Activated naive CD8-positive, alpha-beta T cell (primary cell): ENCODE results near the gene TCEAL6.

Source experiments
- H3K27ac Mint-ChIP-seq: one replicate; pipeline ENCODE4 v1.8.0; 2021; ENCODE audit warnings: mixed read lengths
- H3K27me3 Mint-ChIP-seq: one replicate; pipeline ENCODE4 v1.8.0; 2021; ENCODE audit warnings: mixed read lengths
- H3K36me3 Mint-ChIP-seq: one replicate; pipeline ENCODE4 v1.8.0; 2021; ENCODE audit warnings: mixed read lengths
- H3K4me1 Mint-ChIP-seq: one replicate; pipeline ENCODE4 v1.8.0; 2021; ENCODE audit warnings: low read depth, mixed read lengths
- H3K4me3 Mint-ChIP-seq: one replicate; pipeline ENCODE4 v1.8.0; 2021; ENCODE audit warnings: mild to moderate bottlenecking, mixed read lengths
- H3K9me3 Mint-ChIP-seq: one replicate; pipeline ENCODE4 v1.8.0; 2021; ENCODE audit warnings: low read depth, mixed read lengths

Gene TCEAL6

DNA sequence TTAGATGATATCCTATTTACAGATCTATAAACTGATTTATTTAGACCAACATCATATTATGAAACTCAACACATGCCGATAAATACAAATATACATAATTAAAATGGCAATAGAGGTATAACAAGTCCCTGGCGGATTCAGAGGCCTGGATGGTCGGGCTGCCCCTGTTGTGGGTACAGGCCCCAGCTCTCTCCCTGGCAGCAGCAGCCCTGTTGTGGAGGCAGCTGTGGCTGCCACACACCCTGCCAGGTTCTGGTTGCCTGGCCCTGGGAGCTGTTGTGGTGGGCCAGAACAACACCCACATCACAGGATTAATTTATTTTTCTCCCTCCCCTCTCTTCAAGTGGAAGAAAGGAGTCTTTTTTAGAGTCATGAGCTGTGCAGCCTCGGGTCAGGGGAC, 28.9 kb downstream of the TCEAL6 start:
- Mint-ChIP-seq H3K4me1 (no peaks in the 10 kb centered on the region), H3K36me3 (no peaks in the 10 kb centered on the region), H3K9me3 (no peaks in the 10 kb centered on the region), H3K27me3 (peaks cover 7% of the 10 kb centered on the region), H3K27ac (no peak overlapping the region), H3K4me3 (no peak overlapping the region)
